Skeletal muscle cell (primary cell): ENCODE measurements around the gene TRMT5.

Experiments
- DNase-seq: peaks from one replicate; pipeline ENCODE4 v3.0.0-alpha.2; 2010; ENCODE audit warnings: low read depth
- H3K4me3 ChIP-seq: 2 replicates; pipeline ENCODE4 v1.5.1; 2011; ENCODE audit warnings: low read depth, mild to moderate bottlenecking, control low read depth, low read length, moderate library complexity

Gene TRMT5, protein sequence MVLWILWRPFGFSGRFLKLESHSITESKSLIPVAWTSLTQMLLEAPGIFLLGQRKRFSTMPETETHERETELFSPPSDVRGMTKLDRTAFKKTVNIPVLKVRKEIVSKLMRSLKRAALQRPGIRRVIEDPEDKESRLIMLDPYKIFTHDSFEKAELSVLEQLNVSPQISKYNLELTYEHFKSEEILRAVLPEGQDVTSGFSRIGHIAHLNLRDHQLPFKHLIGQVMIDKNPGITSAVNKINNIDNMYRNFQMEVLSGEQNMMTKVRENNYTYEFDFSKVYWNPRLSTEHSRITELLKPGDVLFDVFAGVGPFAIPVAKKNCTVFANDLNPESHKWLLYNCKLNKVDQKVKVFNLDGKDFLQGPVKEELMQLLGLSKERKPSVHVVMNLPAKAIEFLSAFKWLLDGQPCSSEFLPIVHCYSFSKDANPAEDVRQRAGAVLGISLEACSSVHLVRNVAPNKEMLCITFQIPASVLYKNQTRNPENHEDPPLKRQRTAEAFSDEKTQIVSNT

DNA sequence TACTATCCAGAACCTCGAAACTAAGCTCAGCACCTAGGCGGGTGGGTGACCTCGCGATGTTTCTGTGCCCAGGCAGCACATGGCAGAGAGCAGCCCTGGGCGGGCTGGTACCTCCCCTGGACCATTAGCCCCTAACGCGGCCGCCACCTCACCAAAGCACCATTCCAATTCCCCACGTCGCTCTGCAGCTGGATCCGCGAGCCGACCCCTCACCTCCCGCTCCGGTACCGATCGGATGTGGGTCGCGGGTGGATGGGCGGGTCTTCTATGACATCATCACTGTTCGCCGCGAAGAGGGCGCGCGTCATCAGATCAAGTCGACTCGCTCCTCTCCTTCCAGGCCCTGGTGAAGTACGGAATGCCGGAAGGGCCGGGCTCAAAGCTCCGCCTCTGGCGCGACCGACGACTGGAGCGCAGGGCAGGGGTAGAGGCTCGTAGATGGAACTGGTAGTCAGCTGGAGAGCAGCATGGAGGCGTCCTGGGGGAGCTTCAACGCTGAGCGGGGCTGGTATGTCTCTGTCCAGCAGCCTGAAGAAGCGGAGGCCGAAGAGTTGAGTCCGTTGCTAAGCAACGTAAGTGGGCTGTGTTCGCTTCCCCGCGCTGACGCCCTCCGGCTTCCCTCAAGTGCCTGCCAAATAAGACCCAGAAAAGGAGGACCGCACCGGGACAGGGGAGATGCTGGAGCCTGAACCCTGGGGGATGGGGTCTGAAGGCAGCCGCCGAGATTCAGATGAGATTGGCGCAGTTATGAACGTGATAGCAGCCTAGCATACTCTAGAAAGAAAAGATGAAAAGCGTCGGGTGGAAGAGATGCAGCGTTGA lies at the start of gene TRMT5, which contains the start of gene SLC38A6:
Gene TRMT5, minus strand, starts transcription at position 269 of the 822 bp plus-strand sequence. Its CDS starts 106 bp downstream, at position 163.
Gene SLC38A6, plus strand, starts transcription at position 435 of the 822 bp plus-strand sequence. Its CDS starts 33 bp downstream, at position 468.
- H3K4me3 ChIP-seq: peak within 1 kb of the TSS; percentile 81
- DNase-seq: peak; percentile 92

DNA sequence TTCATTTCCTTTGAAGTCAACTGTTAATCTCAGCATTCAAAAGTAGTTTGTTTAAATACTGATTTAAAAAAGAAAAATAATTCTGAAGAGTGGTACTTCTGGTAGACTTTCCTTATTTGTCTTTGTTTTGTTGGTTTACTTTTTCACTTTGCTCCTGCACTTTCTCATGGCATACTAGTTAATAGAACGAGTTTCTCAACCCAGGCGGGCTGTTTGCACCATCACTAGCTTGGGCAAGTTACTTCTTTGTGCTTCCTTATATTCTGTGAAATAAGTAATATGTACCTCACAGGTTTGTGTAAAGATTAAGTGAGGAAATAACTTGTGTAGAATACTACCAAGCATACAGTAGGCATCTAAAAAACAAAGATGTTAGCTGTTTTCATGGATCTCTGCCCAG lies 45.6 kb upstream of the TRMT5 start:
- no peak for DNase-seq
- no peak overlapping the region for H3K4me3 ChIP-seq

DNA sequence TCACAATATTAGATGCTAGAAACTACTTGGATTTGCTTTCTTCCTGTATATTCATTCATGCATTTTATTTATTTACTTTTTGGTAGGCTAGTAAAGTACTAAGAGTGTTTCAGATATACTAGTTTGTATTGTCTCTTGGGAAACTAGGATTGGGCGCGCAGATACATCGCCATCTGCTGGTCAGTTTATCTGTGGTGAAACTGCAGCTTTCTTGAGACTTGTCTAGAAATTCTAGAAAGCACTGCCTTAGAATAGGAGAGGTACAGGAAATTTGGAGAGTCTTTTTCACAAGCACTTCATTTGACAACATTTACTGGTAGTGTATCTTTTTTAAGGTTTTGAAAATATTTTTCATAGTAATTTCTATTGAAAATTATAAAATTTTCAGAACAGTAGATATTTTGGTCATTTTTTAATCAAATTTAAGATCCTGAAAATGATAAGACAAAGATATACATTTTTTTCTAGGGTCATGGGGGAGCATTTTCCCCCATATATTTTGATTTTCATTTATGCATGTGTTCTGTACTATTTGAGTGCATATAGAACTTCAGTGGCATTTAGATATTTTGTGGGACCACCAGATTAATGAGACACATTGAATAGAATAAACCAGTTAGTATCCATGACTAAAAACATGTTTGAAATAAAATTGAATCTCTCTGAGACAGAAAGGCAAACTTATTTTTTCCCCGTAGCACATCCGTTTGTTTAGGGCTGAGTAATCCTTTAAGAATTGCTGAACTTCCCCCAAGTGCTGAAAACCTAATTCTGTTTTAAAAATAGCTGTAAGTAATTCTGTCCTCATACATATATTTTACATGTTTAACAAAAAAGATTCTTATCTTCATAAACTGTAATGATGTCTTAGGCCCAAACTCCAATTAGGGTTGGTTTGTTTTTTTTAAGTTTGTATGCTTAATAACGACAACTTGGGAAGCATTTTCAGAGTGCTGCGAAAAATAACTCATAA lies 44.7 kb upstream of the TRMT5 start:
- H3K4me3 ChIP-seq: peak overlapping the region; percentile 13
- no peak for DNase-seq

DNA sequence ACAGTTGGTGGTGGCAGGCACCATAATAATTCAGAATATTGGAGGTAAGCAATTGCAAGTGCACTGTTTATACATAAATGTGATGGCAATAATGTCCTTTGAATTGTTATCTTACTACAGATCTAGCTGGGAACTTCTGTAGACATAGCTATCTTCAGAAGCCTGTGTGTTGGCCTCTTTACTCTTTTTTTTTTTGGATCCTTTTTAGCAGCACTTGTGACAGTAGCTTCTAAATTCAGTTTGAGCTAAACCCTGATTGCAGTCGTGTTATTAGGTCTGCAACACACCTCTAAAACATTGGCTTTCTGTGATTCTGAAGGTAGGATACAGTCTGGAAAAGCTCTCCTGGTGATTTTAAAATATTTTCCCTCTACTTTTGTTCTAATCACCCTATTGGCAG lies 38.7 kb upstream of the TRMT5 start:
- H3K4me3 ChIP-seq: no peak overlapping the region
- no peak for DNase-seq

DNA sequence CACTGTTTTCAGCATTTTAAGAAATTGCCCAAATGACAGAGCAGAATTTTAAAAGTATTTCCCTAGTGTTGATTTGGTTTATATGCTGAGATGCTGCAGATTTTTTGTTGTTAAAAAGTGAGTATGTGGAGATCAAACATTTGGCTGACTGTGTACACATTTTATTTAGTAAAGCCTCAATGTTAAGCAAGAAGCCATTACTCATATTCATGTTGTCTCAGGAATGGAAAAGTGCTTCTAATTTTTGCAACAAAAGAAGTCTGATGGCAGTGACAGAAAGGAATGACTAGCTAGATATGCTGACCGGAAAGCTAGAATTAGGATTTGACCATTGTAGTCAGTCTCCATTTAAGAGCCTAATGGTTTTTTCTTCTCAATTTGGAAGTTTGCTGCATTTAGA lies 22.7 kb upstream of the TRMT5 start:
- H3K4me3 ChIP-seq: no peak overlapping the region

DNA sequence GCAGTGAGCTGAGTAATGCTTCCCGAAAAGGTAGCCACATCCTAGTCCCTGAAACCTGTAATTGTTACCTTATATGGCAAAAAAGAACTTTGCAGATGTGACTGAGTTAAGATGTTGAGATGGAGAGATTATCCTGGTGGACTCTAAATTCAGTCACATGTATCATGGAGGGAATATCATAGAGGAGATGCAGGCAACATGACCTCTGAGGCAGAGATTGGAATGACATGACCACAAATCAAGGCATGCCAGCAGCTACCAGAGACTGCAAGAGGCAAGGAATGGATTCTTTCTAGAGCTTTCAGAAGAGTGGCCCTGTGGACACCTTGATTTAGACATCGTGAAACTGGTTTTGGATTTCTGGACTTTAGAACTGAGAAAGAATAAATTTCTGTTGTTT lies 18.7 kb upstream of the TRMT5 start:
- no peak overlapping the region for H3K4me3 ChIP-seq
- DNase-seq: no peak

More for the DNA sequence above, 22.7 kb upstream of the TRMT5 start:
- no peak for DNase-seq

DNA sequence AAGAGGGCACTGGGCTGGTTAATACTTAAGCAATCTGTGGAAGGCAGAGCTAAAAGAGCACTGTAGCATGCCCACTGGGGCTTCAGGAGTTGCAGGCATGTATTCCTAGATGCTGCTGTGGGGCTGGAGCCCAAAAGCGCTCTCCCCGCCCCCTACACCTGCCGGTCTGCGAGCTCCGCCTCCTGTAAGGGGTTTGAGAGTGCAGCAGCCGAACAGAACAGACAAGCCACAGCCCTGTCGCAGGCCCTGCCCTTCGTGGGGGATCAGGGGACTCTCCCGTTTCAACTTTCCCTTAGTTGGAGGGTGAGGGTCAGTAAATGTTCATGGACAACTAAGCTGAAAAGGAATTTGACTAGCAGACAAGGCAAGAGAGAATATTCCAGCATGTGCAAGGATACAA lies 17.7 kb upstream of the TRMT5 start:
- H3K4me3 ChIP-seq: no peak overlapping the region
- no peak for DNase-seq

DNA sequence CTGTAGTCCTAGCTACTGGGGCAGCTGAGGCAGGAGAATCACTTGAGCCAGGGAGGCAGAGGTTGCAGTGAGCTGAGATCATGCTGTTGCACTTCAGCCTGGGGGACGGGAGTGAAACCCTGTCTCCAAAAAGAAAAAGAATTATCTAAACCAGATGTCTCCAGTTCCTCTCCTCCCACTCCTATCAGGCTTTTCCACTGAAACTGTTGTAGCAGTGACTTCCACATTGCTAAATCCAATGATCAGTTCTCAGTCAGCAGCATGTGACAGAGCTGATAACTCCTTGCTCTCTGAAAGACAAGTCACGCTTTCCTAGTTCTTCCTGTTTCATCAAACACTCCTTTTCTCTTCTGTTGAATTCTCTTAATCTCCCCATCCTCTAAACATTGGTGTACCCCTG lies 8.7 kb upstream of the TRMT5 start:
- H3K4me3 ChIP-seq: no peak overlapping the region
- no peak for DNase-seq

DNA sequence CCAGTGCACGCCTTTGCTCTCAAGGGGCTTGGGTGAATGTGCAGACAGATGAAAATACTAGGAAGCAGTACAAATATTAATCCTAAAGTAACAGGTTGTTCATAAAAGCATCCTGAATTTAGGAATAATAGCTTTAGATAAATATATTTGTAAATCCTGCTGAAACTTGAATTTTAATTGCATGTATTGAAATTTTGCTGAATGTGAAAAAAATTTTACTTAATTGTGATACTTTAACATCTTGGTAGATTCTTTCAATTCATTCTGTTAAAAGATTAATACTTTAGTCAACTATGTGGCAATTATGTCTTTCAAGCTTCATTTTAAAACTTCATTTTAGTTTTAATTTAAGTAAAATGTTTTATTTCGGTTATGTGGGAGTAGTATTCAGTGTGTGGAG lies 5.6 kb upstream of the TRMT5 start:
- no peak for DNase-seq
- H3K4me3 ChIP-seq: no peak overlapping the region

DNA sequence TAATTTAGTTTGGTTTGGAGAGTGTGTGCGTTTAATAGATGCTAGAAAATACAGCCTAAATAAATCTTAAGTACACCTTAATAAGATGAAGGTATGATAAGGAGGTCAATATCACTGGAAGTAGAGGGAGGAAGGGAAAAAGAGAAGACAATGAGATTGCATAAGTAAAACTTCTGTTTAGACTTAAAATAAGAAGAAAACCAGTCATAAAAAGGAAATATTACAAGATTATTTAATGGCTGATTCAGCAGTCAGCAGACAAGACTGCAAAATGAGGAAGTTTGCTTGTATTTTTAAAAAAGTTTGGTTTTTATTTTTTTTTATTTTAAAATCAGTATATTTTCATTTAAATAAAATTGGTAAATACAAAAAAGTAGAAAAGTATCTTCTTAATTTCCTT lies 3.3 kb upstream of the TRMT5 start:
- H3K4me3 ChIP-seq: no peak overlapping the region
- no peak for DNase-seq

DNA sequence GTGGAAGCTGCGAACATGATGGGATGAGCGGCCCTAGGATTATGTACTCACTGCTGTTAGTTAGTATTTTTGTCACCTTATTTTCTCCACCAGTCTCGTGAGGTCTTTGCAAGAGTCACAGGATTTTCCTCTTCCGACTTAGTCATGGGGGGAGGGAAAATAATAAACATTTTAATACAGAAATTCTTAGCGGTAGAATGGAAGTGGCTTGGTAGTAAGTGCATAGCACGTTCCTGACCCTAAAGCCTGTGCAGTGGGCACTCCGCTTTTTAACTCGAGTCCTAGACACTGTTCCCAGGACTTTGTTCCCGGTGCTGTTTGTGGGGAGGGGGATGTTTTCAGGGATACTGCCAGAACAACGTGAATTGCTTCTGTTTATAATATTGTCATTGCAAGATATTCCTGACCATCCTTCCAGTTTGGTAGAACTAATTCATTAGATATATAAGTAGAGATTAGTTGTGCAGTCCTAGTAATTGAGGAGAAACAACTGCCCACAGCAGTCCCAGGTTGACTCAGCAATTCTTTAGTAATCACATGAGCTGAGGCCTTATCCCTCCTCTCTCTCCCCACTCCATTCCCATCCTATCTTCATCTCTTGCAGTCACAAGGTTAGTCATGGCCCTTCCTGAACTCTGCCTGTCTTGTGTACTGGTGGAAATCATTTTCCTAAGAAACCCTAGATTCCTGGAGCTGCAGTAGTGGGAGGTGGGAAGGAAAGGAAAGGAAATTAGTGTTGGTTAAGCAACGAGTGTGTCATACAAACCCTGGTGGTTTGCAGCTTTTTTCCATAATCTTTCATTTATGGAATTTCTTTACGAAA lies 965 bp upstream of the TRMT5 start:
- DNase-seq: peak; percentile 75
- peak overlapping the region; percentile 81 for H3K4me3 ChIP-seq

DNA sequence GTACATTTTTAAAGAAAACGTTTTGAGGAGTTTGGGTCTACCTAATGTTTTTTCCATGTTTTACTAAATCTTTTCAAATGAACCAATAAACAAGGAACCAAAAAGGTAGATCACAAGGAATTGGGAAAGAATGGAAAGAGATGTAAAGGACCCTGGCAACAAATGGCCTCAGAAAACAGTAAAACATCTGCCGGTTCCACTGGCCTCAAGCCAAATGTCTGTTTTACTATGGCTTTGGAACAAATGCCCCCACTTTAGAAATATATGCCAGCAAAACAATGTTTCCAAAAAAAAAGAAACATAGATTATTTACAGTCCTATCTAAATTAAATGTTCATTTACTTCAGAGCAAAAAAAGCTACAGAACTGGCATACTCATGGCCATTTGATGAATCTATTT lies 3.0 kb downstream of the TRMT5 start:
- DNase-seq: no peak
- no peak overlapping the region for H3K4me3 ChIP-seq

DNA sequence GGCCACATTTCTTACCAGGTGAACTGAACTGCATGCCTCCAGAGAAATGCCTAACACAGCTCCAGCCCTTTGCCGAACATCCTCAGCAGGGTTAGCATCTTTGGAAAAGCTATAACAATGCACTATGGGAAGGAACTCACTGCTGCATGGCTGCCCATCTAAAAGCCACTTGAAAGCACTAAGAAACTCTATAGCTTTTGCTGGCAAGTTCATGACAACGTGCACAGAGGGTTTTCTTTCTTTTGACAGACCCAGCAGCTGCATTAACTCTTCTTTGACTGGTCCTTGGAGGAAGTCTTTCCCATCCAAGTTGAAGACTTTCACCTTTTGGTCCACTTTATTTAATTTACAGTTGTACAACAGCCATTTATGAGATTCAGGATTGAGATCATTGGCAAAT lies 5.3 kb downstream of the TRMT5 start:
- DNase-seq: no peak
- no peak overlapping the region for H3K4me3 ChIP-seq

DNA sequence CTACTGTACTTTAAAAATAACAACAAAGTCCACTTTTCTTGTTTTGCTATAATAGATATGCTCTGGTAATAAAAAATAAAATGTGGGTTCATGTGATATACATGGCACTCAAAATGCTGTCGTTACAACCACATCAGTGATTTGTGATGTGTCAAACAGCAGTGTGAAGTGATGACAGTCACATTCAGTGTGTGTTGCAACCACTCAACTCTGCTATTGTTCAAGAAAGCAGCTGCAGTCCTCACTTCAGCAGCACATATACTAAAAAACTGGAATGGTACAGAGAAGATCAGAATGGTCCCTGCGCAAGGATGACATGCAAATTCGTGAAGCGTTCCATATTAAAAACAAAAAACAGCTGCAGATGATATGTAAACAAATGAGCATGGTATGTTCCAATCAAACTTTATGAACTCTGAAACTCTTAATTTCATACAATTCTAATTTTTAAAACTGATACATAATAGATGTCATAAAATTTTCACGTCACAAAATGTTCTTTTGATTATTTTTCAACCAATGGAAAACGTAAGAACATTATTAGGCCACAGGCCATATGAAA lies 6.7 kb downstream of the TRMT5 start:
- no peak overlapping the region for H3K4me3 ChIP-seq
- DNase-seq: no peak

DNA sequence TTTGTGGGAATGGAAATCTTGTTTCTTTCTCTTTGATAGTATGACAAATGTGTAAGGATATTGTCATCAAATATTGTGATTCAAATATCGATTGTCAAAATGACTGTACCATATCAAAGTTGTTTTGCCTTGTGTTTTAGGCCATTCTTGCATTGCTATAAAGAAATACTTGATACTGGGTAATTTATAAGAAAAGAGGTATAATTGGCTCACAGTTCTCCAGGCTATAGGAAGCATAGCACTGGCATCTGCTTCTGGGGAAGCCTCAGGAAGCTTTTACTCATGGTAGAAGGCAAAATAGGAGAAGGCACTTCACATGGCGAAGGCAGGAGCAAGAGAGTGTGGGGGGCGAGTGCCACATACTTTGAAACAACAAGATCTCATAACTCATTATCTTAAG lies 7.8 kb downstream of the TRMT5 start:
- no peak overlapping the region for H3K4me3 ChIP-seq
- no peak for DNase-seq

DNA sequence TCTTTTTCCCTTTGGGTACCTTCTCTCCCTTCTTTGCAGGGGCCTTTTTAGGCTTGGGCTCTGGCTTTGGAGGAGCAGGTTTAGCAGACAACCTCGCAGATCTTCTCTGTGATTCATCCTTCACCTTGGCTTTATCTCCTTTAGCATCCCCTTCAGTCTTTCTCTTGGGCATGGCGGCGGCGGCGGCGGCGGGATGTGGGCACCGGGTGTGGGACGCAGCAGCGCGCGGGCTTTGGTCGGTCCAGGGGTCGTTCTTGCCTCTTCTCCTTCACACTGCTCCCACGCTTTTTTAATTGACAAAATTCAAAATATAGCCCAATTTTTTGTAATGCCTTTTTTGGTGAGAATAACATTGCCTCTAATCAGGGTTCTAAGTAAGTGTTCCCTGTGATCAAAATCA lies 8.6 kb downstream of the TRMT5 start:
- no peak for DNase-seq
- no peak overlapping the region for H3K4me3 ChIP-seq

DNA sequence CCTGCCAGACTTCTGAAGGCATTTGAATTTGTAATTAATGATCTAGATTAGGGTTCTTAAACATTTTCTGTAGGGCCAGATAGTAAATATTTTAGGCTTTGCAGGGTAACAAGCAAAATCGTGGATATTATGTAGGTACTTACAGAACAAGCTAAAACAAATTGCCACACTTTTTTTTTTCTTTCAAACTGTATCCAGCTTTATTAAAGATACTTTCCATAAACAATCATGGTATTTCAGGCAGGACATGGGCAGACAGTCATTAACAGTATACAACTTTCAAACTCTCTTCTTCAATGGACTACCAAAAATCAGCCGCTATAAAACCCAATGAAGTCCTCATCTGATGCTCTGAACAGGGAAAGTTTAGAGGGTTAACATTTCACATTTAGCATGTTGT lies 9.6 kb downstream of the TRMT5 start:
- no peak for DNase-seq
- H3K4me3 ChIP-seq: no peak overlapping the region

DNA sequence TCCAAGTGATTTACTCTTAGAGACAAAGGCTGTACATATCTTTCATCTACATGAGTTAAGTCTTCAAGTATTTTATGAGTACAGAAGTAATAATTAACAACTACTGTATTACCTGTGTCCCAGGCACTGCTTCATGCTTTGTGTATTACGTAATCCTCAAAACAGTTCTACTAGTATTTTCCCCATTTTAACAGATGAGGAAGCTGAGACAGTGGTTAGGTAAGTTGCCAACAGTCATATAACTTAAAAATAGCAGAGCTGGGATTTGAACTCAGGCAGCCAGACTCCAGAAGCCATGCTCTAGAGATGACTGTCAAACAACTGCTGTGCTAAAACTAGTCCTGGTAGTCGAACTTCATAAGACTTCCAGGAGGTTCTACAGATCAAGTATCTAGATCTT lies 10.7 kb downstream of the TRMT5 start:
- DNase-seq: no peak
- H3K4me3 ChIP-seq: no peak overlapping the region
